HG02759 (cell line): ENCODE measurements around the gene STRADB.
"Not testable (repeated sequence)": the region's sequence is repeated elsewhere in the genome, so short reads cannot be mapped to it uniquely, and the experiment has no call there.

ENCODE experiments used
- ATAC-seq: cut with Tn5 transposase; IDR thresholded peaks from one replicate; pipeline ENCODE4 v1.9.1; 2021; ENCODE audit warnings: mild to moderate bottlenecking, moderate library complexity; ENCODE audit not compliant: unreplicated experiment

The STRADB gene

DNA sequence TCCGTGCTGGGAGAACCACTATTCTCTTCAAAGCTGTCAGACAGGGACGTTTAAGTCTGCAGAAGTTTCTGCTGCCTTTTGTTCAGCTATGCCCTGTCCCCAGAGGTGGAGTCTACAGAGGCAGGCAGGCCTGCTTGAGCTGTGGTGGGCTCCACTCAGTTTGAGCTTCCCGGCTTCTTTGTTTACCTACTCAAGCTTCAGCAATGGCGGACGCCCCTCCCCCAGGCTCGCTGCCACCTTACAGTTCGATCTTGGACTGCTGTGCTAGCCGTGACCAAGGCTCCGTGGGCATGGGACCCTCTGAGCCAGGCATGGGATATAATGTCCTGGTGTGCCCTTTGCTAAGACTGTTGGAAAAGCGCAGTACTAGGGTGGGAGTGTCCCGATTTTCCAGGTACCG is 21.2 kb upstream of the STRADB start:
- not testable (repeated sequence) for ATAC-seq

DNA sequence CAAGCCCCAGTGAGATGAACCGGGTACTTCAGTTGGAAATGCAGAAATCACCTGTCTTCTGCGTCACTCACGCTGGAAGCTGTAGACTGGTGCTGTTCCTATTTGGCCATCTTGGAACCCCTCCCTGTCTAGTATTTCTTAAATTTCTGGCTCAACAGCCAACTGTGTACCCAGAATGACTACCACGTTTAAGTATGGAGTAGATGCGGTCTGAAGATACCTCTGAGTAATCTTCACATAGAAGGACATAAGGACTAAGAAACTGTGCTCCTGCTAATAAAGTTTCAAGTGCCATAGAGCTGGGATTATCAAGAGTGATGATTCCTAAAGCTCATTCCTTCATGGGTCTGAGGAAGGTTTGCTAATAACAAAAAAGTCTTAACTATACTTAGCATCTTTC is 20.7 kb upstream of the STRADB start:
- no peak for ATAC-seq

DNA sequence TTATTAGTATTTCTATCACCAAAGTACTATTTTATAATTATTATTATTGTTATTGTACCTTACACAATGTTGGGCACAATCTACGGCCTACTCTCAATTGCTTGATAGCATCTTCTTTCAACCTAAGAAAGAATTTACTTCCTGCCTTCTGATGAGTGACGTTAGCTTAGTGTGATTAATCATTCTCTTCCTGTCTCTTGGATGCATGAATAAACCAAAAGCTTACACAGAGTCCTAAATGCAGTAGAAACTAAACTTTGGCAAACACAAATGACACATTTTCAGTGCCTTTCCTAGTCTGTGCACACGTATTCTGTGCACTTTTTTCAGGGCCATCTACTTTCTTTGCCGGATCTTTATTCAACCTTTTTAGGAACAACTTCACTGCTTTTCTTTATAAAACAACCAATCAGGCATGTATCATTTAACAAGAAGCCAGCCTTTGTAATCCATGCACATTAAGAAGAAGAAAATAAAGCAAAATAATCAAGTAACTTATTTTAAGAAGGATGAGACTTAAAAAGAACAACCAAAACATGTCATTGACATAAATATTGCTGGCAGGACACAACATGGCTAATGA is 19.4 kb upstream of the STRADB start:
- ATAC-seq, result no peak

DNA sequence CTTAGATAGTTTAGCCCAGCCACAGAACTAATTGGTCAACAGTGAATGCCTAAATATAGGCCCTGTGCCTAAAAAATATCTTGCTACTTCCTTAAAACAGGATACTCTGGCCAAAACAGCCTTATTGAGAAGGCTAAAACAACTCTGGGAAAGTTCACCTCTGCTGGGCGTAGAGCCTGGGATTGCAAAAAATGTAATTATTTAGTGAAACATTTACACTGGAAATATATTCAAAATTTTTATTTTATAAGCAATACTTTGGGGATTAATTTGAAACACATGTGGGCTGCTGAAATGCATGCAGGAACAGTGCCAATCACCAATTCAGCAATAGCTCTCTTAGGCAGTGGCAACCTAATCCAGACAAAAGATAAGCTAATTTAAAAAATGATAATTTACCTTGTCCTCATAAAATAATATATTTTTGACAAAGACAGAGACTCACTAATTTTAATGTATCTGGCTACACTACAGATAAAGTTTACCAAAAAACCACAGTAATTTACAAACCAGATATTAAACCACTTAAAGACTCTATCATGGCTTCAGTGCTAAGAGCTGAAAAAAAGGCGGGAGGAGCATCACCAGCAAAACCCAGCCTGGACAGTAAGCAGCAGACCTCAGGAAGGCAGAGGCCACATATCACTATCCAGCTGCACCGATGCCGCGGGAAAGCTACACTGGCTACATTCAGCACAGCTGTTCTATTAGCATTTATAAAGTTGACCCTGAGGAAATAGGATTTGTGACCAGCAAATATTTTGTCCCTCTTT is 18.7 kb upstream of the STRADB start:
- ATAC-seq, result no peak

DNA sequence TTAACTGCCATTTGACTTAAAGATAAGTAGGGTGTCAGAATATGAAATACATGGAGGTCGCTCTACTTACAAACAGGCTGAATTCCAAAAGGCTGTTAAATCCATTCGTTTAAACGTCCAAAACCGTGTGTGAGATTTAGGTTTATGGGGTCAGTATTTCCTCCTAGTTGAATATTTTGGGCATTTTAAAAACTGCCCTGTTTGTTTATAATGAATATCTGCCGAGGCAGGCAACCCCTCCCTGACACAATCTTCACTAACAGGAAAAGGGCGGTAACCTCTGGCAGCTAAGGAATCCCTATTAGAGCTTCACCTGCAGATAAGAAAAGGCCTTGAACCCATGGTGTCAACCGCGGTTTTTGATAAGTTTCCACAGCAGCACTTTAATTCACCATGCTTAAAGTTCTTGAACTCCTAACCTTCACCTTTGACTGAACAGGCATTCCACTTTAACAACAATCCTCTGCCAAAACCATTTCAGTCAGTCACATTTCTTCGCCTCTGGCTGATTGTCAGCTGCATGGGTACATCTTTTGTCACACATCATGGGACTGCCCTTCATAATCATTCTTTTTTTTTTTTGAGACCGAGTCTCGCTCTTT is 18.0 kb upstream of the STRADB start:
- ATAC-seq, result no peak

DNA sequence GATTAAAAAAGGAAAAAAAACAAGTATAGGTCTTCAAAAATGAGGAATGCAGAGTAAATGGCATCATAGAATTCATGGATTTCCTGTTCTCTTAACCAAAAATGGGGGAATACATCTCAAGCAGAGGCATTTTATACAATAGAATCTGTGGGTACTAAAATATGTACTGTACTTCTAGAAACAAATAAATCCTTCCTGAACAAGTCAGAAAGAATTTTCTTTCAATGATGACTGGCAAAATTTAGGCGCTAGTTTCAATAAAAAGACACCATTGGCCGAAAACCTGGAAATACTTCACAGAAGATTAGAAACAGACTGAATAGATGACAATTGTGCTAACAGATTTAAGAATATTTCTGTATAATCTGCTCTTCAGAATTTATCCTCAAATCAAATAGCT is 15.4 kb upstream of the STRADB start:
- no peak for ATAC-seq

DNA sequence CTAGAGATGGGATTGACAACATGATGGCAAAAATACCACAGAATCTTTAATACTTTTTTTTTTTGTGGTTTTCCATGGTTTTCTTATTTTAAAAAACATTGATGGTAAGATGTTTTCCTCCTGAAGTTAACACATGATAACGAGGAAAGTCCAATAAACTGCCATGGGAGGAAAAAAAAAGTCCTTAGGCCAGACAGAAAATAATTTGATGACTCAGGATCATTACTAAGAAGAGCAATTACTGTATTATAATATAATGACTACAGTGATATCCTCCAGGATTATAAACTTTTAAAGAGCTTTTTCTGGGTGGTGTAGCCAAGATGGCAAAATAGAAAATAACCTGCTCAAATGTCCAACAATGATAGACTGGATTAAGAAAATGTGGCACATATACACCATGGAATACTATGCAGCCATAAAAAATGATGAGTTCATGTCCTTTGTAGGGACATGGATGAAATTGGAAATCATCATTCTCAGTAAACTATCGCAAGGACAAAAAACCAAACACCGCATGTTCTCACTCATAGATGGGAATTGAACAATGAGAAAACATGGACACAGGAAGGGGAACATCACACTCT is 12.1 kb upstream of the STRADB start:
- not testable (repeated sequence) for ATAC-seq

DNA sequence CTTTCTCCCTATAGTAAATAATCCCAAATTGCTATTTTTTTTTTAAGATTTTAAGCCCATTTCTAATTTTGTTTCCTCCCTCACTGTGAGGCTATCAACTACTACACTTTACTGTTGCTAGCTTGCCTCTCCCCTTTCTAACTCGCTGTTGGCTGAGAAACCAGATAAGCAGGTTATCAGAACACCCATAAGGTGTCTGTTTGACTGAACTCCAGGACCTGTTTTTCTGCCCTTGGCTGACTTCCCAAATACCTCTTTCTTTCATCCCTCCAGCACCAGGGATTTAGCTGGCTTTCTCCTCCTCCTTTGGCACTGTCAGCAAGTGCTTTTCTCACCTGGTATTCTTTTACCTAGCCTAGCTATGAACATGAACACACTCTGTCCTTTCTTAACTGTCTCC is 11.4 kb upstream of the STRADB start:
- no peak for ATAC-seq

DNA sequence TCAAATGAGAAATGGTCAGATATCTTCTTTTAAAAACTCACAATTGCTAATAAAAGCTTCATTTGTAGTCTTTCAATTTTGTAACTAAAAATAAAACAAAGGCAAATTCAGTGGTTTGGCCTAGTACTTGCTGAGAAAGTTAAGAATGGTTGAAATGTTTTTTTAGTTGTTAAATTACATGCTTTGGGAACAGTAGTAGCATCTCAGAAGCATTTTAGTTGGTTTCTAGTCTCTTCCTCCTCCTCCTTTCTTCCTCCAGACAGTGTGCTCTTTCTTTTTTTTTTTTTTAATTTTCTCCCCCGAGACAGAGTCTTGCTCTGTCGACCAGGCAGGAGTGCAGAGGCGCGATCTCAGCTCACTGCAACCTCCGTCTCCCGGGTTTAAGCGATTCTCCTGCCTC is 10.1 kb upstream of the STRADB start:
- ATAC-seq, result no peak

DNA sequence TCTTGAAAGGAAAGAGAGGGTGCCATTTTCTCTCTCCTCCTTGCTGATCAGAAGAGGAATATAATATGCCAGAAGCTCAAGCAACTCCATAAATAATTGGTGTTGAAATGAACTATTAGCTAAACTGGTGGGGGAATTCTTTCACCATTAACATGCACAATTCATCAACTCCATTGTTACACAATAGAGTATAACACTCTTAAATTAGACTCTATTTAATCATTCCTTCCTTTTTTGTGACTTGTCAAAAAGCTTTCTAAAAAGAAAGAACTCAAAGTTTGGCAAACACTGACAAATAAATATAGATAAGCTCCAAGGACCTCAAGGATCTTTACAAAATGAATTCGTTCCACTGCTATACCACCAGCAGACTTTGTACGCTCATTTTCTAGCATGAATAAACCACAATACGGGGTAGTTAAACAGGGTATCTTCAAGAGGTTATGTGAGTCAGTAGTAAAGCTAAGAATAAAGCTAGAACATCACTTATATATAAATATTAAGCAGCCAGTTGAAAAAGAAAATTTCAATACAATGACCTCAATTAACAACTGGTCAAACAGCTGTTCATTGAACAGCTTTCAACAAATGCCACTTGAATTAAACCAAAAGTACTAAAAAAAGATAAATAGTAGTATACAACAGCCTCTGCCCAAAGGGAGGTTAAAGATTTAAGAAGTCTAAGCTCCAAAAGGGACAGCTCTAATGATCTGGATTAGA is 6.6 kb upstream of the STRADB start:
- no peak for ATAC-seq

DNA sequence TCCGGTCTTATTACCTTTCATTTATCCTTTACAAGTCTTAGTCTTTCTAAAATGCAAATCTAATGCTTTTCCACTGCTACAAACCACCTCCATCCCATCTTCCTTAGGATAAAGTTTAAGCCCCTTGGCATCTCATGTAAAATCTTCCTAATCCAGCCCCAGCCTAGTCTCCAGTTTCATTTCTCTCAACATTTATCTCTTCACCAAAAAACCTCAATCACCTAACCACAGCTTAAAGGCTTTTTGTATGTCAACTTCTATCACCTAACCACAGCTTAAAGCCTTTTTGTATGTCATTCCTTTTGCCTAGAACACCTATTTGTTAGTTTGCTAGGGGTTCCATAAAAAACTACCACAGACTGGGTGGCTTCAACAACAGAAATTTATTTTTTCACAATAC is 4.5 kb upstream of the STRADB start:
- no peak for ATAC-seq

DNA sequence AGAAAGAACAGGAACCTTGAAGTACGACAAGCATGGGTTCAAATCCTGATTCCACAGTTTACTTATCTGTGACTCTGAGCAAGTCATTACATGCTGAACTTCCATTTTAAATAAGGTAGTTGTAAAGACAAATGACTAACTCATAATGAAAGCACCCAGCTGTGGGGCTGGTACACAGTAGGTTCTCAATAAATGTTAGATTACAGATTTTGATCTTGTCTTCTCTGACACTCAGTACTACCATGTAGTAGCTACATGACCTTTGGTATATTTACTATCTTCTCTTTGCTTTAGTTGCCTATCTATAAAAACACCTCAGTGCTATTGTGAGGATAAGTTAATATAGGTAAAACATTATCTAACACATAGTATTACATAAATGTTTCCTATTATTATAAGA is 3.5 kb upstream of the STRADB start:
- ATAC-seq, result no peak

DNA sequence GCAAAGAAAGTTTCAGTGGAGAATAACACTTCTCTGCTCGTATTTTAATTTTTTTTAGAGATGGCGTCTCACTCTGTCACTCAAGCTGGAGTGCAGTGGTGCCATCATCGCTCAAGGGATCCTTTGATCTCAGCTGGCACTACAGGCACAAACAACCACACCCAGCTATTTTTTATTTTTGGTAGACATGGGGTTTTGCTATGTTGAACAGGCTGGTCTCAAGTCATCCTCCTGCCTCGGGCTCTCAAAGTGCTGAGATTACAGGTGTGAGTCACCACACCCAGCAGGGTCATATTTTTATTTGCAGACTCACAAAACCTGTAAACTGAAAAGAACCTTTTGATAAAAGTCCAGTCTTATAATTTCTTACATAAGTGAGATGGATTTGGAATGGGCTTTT is 2.8 kb upstream of the STRADB start:
- ATAC-seq, result no peak

DNA sequence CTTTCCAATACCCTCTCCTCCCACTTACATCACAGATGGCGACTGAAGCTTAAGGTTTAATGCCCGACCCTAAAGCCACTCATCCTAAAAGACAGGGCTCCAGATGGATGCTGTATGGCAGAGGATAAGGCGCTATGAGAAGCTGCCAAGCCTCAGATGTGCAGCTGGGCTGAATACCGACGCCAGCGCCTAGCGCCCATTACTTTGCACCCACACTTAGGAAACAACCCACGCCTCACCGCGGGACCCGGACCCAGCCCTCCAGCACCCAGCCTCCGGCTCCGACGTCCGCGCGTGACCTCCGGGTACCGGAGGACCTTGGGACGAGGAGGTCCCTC is 617 bp upstream of the STRADB start:
- ATAC-seq, result peak; percentile 23

DNA sequence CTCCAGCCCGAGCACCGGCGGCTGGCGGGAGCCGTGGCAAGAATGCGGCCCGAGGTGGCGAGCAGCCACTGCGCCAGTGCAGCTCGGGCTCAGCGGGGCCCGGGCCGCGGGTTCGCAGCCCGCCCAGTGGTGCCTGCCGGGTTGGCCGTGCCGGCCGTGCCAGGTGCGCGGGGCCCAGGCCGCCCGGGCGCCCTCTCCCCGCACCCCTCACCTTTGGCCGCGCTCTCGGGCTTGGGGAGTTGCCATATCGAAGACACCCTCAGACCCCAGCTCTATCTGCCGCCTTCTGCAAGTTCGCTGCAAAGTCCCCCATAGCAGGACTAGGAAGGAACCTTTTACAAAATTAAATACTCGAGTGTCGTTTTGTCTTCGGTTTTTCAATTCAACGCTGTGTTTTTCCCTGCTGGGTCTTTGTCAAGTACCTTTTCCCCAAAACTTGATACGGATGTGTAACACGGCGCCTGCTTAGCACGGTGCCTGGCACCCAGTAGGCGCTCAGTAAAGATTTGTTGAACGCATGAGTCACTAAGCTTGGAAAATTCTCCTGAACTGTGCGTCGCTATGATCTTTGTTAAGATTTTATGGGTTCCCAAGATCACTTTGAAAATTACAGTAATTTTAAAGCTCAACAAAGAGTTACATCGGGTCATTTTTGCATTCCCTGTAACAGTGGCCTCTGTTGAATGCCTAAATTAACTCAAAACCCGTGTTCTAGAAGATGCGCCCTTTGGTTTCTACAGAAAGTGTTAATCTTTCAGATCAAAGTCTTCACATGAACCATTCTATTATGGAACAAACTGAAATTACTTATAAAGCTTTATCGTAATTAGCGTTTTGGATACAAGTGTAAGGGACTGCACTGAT is 750 bp downstream of the STRADB start:
- peak; percentile 27 for ATAC-seq

DNA sequence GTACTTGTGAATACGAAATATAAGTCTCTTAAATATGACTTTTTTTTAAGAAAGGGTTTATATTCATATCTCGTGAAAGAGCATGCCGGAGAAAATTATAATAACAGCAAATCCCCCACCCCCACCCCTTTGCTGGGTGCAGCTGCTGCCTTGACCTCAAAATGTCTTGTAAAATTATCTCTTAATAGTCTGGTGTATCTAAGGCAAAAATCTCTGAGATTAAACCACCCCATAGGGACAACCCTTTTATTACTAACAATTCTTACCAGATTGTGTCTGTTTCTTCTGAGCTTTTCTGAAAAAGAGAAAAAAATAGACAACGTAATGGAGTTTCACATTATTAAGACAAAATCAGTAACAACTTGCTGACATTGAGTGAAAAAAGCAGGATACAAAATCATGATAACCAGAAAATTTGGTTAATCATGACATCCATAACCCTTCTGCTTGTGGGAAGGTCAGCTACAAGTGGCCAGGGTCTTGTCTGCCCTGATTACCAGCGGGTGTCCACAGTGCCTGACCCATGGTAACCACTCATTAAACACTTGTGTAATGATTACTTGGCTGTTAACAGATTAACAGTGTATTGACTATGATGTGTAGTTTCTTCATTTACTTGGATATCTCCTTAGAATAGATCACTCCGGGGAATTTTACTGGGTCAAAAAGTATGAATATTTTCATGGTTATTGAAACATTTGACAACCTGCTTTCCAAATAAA is 1.5 kb downstream of the STRADB start:
- no peak for ATAC-seq

DNA sequence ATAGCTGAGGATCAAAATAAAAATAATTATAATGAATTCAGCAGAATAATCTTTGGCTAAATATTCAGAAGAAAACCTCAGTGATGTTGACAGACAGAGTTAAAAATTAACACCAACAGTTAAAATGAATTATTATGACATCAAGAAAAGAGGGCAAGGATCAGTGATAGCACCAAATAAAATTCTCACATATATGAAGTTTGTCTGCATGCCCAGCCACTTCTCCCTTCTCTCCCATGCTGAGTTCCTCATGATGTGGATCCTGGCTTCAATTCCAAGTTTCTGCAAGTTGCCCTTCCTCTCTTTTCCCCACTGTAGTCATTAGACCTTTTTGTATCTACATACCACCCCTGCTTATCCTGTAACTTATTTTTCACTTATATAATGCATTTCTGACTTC is 6.8 kb downstream of the STRADB start:
- no peak for ATAC-seq

DNA sequence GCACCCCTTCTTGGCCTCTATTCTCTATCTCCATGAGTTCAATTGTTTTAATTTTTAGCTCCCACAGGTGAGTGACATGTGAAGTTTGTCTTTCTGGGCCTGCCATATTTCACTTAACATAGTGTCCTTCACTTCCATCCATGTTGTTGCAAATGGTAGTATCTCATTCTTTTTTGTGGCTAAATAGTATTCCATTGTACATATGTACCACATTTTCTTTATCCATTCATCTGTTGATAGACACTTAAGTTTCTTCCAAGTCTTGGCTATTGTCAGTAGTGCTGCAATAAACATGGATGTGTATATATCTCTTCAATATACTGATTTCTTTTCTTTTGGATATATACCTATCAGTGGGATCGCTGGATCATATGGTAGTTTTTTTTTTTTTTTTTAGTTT is 9.0 kb downstream of the STRADB start:
- no peak for ATAC-seq

DNA sequence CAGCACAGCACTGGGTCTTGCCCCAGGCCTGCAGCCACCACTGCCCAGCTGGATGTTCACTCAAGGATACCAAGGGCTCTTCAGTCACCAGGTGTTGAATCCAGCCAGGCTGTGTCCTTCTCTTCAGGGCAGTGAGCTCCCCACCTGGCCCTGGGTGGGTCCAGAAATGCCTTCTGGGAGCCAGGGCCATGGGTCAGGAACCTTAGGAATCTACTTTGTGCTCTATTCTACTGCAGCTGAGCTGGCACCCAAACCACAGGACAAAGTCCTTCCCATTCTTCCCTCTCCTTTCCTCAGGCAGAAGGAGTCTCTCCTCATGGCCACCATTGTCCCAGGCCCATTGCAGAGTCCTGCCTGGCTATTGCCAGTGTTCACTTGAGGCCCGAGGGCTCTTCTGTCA is 13.0 kb downstream of the STRADB start:
- no peak for ATAC-seq

DNA sequence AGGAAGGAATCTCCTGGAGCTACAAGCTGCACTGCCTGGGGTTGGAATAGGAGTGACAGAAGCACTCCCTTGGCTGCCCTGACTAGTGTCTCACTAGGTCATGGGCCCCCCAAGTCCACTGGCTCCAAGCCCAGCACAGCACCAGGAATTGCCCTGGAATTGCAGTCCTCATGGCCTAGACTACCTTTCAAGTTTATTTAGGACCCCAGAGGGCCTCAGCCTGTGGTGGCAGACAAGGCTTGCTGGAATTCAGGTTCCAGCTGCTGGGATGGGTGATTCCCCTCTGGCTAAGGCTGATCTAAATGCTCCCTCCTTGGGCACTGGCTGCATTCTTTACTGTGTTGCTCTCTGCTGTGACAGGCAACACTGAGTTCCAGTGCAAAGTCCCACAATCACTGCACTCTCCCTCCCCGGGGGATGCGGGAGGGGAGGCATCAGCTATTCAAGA is 14.0 kb downstream of the STRADB start:
- no peak for ATAC-seq
